DMS53 treated with DMSO at 0.1 percent for 48 hours (cell line): ENCODE results near the gene NRF1.
A peak's percentile ranks its signal among the peaks of the same experiment; 100 is the strongest.
"Not testable (repeated sequence)": the region's sequence is repeated elsewhere in the genome, so short reads cannot be mapped to it uniquely, and the experiment has no call there.

Experiments
- DNase-seq: peaks from one replicate; lab custom pipeline; 2025; ENCODE audit not compliant: unreplicated experiment; lab: John Stamatoyannopoulos, UW

The NRF1 gene

GRCh38 chr7:129606803-129607202 is 4.7 kb upstream of the NRF1 start:
- DNase-seq: no peak

DNA sequence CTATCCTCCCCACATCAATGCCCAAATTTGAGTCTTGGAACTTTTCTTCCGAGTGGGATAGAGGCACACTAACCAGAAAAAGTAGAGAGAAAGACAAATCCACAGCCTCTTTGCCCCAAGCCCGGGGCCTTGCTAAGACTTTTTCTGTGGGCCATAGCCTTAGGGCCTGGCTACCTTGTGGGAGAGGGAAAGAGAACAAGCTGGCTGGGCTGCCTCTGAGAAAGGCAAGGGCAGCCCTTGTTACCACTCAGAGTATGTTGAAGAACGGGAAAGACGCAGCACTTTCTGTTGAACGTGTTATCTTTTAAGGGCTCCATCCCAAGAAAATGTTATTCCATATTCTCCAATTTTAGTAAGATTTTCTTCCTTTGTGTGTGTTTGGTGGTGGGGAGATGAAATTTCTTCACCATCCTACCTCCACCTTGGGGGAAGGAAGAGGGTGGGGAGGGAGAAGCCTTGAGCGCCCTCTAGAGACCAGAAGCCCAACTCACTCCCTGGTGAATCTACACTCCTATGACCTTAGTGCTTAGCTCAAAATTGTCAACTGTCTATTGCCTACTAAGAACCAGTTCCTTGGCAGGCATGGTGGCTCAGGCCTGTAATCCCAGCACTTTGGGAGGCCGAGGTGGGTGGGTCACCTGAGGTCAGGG is 3.9 kb upstream of the NRF1 start:
- peak; percentile 53 for DNase-seq

GRCh38 chr7:129609666-129610065 is 1.9 kb upstream of the NRF1 start:
- DNase-seq: no peak

GRCh38 chr7:129610709-129611245 is 743 bp upstream of the NRF1 start:
- no peak for DNase-seq

DNA sequence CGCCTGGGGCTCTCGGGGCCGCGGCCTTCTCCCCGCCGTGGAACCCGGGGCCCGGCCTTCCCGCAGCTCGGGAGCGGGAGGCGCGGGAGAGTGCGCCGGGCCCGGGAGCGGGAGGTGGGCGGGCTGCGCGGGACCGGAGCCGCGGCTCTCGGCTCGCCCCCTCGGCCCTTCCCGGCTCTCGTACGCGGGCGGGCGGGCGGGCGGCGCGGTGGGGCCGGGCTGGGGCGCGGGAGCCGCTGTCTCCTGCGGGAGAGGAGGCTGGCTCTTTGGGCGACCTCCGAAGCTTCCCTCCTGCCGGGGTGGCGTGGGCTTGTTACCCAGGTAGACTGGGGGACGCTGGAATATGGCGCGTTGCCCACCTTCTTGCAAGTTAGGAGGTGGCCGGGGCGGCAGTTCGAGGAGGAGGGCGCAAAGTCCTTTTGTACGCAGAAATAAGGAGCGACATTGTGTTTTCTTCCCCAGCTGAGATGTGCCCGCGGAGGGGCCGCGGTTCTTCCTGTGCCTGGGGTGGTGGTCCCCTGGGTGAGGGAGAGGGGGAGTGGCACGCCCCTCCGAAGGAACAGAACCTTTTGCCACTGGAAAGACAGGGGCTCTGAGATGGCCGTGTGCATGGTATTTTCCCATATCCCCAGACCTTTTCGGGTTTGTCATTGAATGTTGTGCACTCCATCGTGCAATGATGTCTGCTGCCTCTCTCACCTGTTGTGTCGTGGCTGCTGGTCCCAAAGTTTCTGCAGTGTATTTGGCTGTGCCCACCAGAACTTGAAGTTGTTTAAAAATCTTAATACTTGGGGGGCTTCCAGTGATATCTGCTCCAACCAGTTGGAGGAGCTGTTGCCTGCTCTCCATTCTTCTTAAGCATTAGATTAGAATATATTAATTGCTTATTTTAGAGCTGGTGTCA is 844 bp downstream of the NRF1 start:
- no peak for DNase-seq

GRCh38 chr7:129613016-129613337 is 1.5 kb downstream of the NRF1 start:
- DNase-seq: no peak

- DNase-seq: no peak
These were observed 3.5 kb downstream of the NRF1 start for GRCh38 chr7:129615018-129615417.

- no peak for DNase-seq
These were observed 5.0 kb downstream of the NRF1 start for GRCh38 chr7:129616530-129616929.

- no peak for DNase-seq
These were observed 5.7 kb downstream of the NRF1 start for GRCh38 chr7:129617178-129617577.

- DNase-seq: no peak
These were observed 6.1 kb downstream of the NRF1 start for GRCh38 chr7:129617652-129618051.

- DNase-seq: no peak
These were observed 15.4 kb downstream of the NRF1 start for GRCh38 chr7:129626896-129627295.

- no peak for DNase-seq
These were observed 18.8 kb downstream of the NRF1 start for GRCh38 chr7:129630341-129630740.

- no peak for DNase-seq
These were observed 23.0 kb downstream of the NRF1 start for GRCh38 chr7:129634361-129635034.

- peak; percentile 67 for DNase-seq
These were observed 23.9 kb downstream of the NRF1 start for GRCh38 chr7:129635300-129636029.

DNA sequence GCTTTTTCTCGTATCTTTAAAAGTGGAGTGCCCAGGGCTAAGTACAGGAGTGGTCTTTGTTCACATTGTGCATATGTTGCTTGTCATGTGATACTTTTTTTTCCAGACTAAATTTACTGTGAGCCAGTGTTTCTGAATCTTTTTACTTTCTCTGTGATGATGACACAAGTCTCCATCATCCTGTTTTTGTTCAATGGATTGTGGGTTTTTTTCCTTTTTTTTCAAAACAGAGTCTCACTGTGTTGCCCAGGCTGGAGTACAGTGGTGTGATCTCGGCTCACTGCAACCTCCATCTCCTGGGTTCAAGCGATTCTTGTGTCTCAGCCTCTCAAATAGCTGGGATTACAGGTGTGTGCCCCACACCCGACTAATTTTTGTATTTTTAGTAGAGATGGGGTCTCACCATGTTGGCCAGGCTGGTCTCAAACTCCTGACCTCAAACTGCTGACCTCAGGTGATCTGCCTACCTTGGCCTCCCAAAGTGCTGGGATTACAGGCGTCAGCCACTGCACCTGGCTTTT is 24.6 kb downstream of the NRF1 start:
- not testable (repeated sequence) for DNase-seq

DNA sequence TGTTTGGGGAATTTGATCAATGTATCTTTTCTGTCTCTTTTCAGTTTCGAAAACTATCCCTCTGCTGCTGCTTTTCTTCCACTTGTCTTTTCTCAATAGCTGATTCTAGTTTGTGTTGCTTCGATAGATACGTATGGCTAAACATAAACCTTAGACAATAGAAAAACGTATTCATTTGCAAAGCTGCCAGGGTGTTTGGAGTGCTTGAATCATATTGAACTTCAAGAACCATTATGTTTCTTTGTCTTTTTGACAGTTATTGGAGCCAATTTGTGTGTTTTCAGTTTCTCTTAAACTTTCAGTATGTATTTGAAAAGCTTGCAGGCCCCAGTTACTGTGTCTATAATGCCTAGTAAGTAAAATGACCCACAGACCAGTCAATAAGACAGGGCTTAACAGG is 25.1 kb downstream of the NRF1 start:
- DNase-seq: no peak

DNA sequence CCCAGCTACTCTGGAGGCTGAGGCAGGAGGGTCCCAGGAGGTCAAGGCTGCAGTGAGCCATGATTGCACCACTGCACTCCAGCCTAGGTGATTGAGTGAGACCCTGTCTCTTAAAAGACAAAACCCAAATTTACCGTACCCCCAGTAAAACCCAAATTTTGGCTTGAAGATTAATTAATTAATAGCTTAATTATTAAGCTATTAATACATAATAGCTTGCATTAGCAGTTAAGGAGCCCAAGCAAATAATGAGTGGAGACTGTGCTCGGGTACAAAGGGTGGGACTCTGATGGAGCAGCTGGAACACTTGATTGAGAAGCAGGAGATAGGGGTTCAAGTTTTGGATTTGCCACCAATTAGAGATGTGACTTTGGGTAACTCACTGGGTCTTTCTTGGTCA is 28.9 kb downstream of the NRF1 start:
- DNase-seq: no peak

DNA sequence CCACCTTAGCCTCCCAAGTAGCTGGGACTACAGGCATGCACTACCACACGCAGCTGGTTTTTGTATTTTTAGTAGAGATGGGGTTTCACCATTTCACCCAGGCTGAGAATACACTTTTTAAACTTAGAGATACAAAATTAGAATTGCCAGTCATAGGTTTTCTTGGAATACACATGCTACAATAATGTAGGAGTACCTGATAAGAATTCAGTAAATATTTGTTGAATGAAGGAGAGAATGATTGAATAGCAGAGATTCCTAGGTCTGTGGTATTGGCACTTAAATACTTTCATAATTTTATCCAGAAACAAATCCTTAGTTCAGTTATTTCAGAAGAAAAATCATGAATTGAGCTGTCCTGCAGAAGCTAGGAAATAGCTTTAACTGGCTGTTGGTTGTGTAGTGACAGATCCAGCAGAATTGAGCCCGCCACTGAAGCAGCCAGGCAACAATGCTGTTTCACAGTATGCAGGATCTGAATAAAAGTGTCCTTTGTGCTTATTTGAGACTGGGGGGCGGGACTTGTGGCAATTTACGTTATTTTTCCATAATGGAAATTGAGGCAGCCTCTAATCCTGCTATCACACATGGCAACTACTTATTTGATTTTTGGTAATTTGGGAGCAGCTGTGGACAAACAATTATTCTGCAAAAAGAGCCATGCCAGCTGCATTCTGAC is 31.5 kb downstream of the NRF1 start:
- DNase-seq: no peak

DNA sequence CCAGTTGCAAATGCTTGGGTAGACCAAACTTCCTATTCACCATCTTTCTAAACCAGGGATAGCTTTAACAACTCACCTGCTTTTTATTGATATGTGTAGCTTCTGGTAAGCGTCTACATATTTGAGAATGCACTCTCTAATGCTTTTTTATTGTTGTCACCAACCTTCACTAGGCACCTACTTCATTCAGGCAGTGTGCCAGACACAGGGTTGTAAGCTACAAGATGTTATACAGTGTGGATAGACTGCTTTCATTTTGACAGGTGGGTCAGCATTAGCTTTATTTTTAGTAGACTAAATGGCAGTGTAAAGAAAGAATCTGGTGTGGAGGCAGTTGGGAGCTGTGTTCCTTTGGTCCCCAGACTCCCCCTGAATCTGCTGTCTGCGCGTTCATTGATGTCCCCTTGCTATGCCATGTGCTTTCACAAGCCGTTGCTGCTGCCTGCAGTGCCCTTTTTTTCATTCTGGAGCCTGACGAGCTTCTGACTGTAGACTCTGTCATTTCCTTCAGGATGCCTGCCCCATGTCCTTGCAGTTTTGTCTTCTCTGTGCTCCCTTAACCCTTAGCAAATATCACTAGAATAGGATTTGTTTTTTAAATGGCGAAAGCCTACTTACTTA is 32.1 kb downstream of the NRF1 start:
- DNase-seq: no peak
